Astrocyte (in vitro differentiated cells and primary cell): ENCODE data around the gene HMGB4.

Experiments used
- CTCF ChIP-seq: IDR thresholded peaks from 2 replicates; pipeline ENCODE4 v1.5.1; 2011; ENCODE audit warnings: low read depth, mild to moderate bottlenecking, inconsistent platforms, low read length, moderate library complexity; ENCODE audit not compliant: insufficient read depth
- EZH2 ChIP-seq: IDR thresholded peaks from 2 replicates; pipeline ENCODE4 v1.6.1; 2012; ENCODE audit warnings: mild to moderate bottlenecking, low read length, inconsistent platforms; ENCODE audit not compliant: insufficient read depth

- TF ChIP-seq CTCF (no peak), EZH2 (no peak)
Observed at GRCh38 chr1:33908324-33908956, 44.6 kb downstream of the HMGB4 start.
